Heart left ventricle (tissue), 13 donors: ENCODE measurements around the gene AICDA.

Source experiments
- CTCF ChIP-seq, 12 donors: fragments of 200-600 bp; sonication (generic) in 4 of 12; IDR thresholded peaks; one replicate each; pipeline versions ENCODE4 v1.5.0 to v1.8.0; 2018 to 2022; ENCODE audit warnings: antibody characterized with exemption in 12 of 12, mild to moderate bottlenecking in 5 of 12
- POLR2A ChIP-seq, 2 donors: fragments of 450-650 bp; IDR thresholded peaks; one replicate each; pipeline ENCODE4 v1.6.1; 2017; ENCODE audit warnings: antibody characterized with exemption in 2 of 2, mild to moderate bottlenecking in 2 of 2, moderate library complexity in 2 of 2
- donor health status: ischemic (EF 13 %, LVEDD 7.1; RV severe dilation, severe dysfunction).
- donor health status: DM: no; HTN: yes; CAD: no.
- donor health status: DM: no; HTN: no; CAD: no.
- donor health status: ischemic (EF 25% LVEDD 6.9; RV normal size, moderate dysfunction).
- donor health status: ischemic (EF 25% LVEDD 5.7; RV mildly dilated, moderate dysfunction).
- donor health status: ischemic (EF 35%, LVEDD 5.7; RV mildly dilated, moderate dysfunction).
- donor health status: nonischemic (EF 11% LVEDD 7.7; RV severe dilation, severe dysfunction).
- donor health status: DM: yes; HTN: yes; CAD: no.
- donor health status: PGD.
- donor health status: ischemic (EF 29% LVEDD 5.4; RV normal size, mild dysfunction).
- donor health status: nonischemic (EF 23%, LVEDD 6.1; RV moderate dilation, normal function).

- no peak for TF ChIP-seq CTCF (IDR thresholded peaks at IDR 0.05)
- TF ChIP-seq POLR2A (IDR thresholded peaks at IDR 0.05), result no peak
These were observed 49.3 kb downstream of the AICDA start for GRCh38 chr12:8563356-8563755.
